GM12878 (cell line): ENCODE data around the gene SHISA2. TPM values are rescaled to one million over a fixed set of nuclear protein-coding genes. Genes with fewer than 3 reads are reported as not detected.

Source experiments
- ATF3 ChIP-seq: IDR thresholded peaks from 2 replicates; pipeline ENCODE4 v1.6.1; 2011; ENCODE audit warnings: low read depth, mild to moderate bottlenecking, low read length, moderate library complexity, borderline replicate concordance; ENCODE audit errors: extremely low read depth
- BCL11A ChIP-seq: IDR thresholded peaks from 2 replicates; pipeline ENCODE4 v1.6.1; 2011; ENCODE audit warnings: low read depth, low read length
- MYC ChIP-seq: IDR thresholded peaks from 2 replicates; pipeline ENCODE4 v1.6.1; 2011; ENCODE audit warnings: mild to moderate bottlenecking, low read length, moderate library complexity, inconsistent platforms; ENCODE audit not compliant: insufficient read depth, insufficient replicate concordance, insufficient read length, severe bottlenecking
- RELA ChIP-seq: fragments of 450-650 bp; IDR thresholded peaks from 2 replicates; pipeline ENCODE4 v1.8.0; 2014; ENCODE audit warnings: borderline replicate concordance; ENCODE audit not compliant: partially characterized antibody
- RELB ChIP-seq: fragments of 450-650 bp; IDR thresholded peaks from 2 replicates; pipeline ENCODE4 v1.6.1; 2017; ENCODE audit warnings: low read depth, mild to moderate bottlenecking, moderate library complexity
- TCF7 ChIP-seq: IDR thresholded peaks from 2 replicates; pipeline ENCODE4 v1.6.1; 2014; ENCODE audit warnings: antibody characterized with exemption, borderline replicate concordance
- ZNF687 ChIP-seq: fragments of 450-650 bp; IDR thresholded peaks from 2 replicates; pipeline ENCODE4 v1.6.1; 2017; ENCODE audit warnings: mild to moderate bottlenecking, moderate library complexity
- polyA plus RNA-seq, 11 experiments: library from polyadenylated mRNA; depleted of rRNA in 4 of 11; unstranded in 6 of 11; stranded (reverse) in 5 of 11; fragments of >200 nt; fragmentation: Nextera tagmentation in 4 of 11; fragmentation: Illumina TruSeq in 1 of 11; extraction: Ambion mirVana in 4 of 11; extraction: Trizol in 1 of 11; gene quantifications; 1 replicate in 1 of 11; 2 replicates in 10 of 11; pipeline versions ENCODE4 v1.2.1 to v1.2.3, GENCODE V29; 2011 to 2016; ENCODE audit warnings: inconsistent platforms in 2 of 11, missing spikeins in 2 of 11, low read depth in 1 of 11
- total RNA-seq, 4 experiments: library from RNA; depleted of rRNA in 3 of 4; stranded (reverse); fragments of >200 nt in 3 of 4; fragmentation: Illumina TruSeq in 1 of 4; extraction: Trizol in 1 of 4; gene quantifications; 2 replicates each; pipeline versions ENCODE4 v1.2.1 to v1.2.3, GENCODE V29; 2013 to 2021

Gene SHISA2
- total and polyA plus RNA-seq, 10 of the 15 experiments (the other 5 are each of a cell fraction or from before 2014, with no cell fraction given) = 0.04 to 0.08 TPM; not detected in 8

GRCh38 chr13:26042785-26043184, 9.0 kb downstream of the SHISA2 start (continued):
- no peak for TF ChIP-seq RELB
- no peak for TF ChIP-seq MYC
- no peak for TF ChIP-seq ZNF687
- TF ChIP-seq ATF3 = no peak
- TF ChIP-seq RELA = no peak
- no peak for TF ChIP-seq BCL11A
- TF ChIP-seq TCF7 = no peak
